ENCODE results near the gene MICU2. TPM values are rescaled to one million over a fixed set of nuclear protein-coding genes. Genes with fewer than 3 reads are reported as not detected.
A peak's percentile ranks its signal among the peaks of the same experiment; 100 is the strongest.

Gene MICU2
- total and polyA plus RNA-seq, 2 of the 13 experiments (the other 11 are each of a cell fraction or from before 2014, with no cell fraction given) = 31.7 to 42.4 TPM

DNA sequence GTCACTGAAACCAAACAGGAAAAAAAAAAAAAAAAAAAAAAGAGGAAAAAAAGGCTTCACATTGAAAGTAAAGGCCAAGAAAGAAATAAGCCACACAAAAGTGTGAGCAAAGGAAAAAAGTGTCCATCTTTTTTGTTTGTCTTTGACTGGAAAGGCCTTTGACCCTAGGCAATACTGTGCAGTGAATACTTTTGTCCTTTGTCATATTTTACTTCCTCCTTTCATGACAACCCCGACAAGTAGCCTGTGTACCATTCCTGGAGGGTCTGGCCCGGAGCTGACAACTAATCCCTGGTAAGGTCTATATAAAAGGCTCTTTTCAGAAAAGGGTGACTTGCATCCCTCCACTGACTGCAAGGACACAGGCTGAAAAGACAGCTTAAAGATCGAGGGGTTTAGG lies 12.9 kb upstream of the MICU2 start:
- 0% methylated on average over 3 of the region's 3 CpGs for WGBS (ENCODE audit: low lambda C conversion rate)
- in situ Hi-C loops (cut with HindIII; ENCODE audit: extremely low pct_ligation_motif_present, low pct_unique_long_range_greater_than_20kb) = loop anchor here (25.0 kb wide), 1 partner anchor 1170 kb away; no protein-coding TSS in a partner anchor
- peak overlapping the region; percentile 9 for H2AFZ ChIP-seq (ENCODE audit: low read length)
- 0 out of 2 replicates have a peak overlapping the region, but pooled peaks have one; percentile 24 for H3K9ac ChIP-seq (ENCODE audit: insufficient read depth, low read depth, low read length)
- H3K27me3 ChIP-seq (ENCODE audit: control insufficient read depth in 1 of 2, insufficient read depth in 2 of 2, low read length in 2 of 2) = no peaks in the 10 kb centered on the region
- CTCF ChIA-PET (ENCODE audit: low intra/inter-chr PET ratio, low total read pairs) = no interaction called here
- DNase-seq (ENCODE audit: low spot score) (peak; percentile 90), FAIRE-seq (peak; percentile 90), ATAC-seq (peak; percentile 99)
- peaks cover 50% of the 10 kb centered on the region for H3K4me1 ChIP-seq (ENCODE audit: insufficient read depth, low read length)
- H3K9me3 ChIP-seq (ENCODE audit: low read length) = no peaks in the 10 kb centered on the region
- H4K20me1 ChIP-seq (ENCODE audit: insufficient read depth, low read length) = no peaks in the 10 kb centered on the region
- H3K4me2 ChIP-seq (ENCODE audit: low read depth, low read length) = peak overlapping the region; percentile 68
- POLR2A ChIA-PET = interaction anchor here (1.0 to 4.9 kb wide), 3 partner anchors 13 to 1178 kb away, joined by 4 to 43 read pairs (median 4); partner anchors contain the start of gene MICU2
- no TSS peak for BruUV-seq (replicated peaks)
- intact Hi-C loops (cut with micrococcal nuclease; ENCODE audit: unreplicated experiment) = loop anchor here (2.0 kb wide), 1 partner anchor 14 kb away; no protein-coding TSS in a partner anchor
- H3K4me3 ChIP-seq (replicated peaks in 1 of 3; ENCODE audit: insufficient read depth in 1 of 3, low read depth in 2 of 3, low read length in 3 of 3) = peak overlapping the region in 2 of 3 experiments; percentile 45 to 46; a peak in 3 of 6 replicates
- H3K27ac ChIP-seq (ENCODE audit: extremely low read length, insufficient read depth, low read length) = peak overlapping the region; percentile 49
- no peaks in the 10 kb centered on the region for H3K36me3 ChIP-seq (replicated peaks in 1 of 2; ENCODE audit: control insufficient read depth in 1 of 2, insufficient read depth in 2 of 2, low read length in 2 of 2)
- no peaks in the 10 kb centered on the region for H3K79me2 ChIP-seq (ENCODE audit: insufficient read depth, low read length)
- TF ChIP-seq HNRNPUL1 (IDR thresholded peaks at IDR 0.05; ENCODE audit: low read depth, low read length) (no peak), ZNF792 (CRISPR knock-in tag; IDR thresholded peaks at IDR 0.05) (0 out of 2 replicates have a peak, but pooled peaks have one; percentile 18), ZMYM2 (CRISPR knock-in tag; IDR thresholded peaks at IDR 0.05) (no peak), ELF1 (CRISPR knock-in tag; IDR thresholded peaks at IDR 0.05) (0 out of 2 replicates have a peak, but pooled peaks have one; percentile 15), ZNF891 (CRISPR knock-in tag; IDR thresholded peaks at IDR 0.05) (no peak), ZNF501 (CRISPR knock-in tag; IDR thresholded peaks at IDR 0.05) (no peak), FIP1L1 (IDR thresholded peaks at IDR 0.05; ENCODE audit: borderline replicate concordance, insufficient read depth, low read depth, low read length) (no peak), PHF21A (CRISPR knock-in tag; IDR thresholded peaks at IDR 0.05) (0 out of 2 replicates have a peak, but pooled peaks have one; percentile 19), POLR2A (IDR thresholded peaks at IDR 0.05; ENCODE audit: insufficient read depth in 1 of 2, low read depth in 2 of 2, low read length in 2 of 2) (peak in 1 of 2 experiments; percentile 23; a peak in 1 of 4 replicates)
- TF ChIP-seq, protein P1, sequence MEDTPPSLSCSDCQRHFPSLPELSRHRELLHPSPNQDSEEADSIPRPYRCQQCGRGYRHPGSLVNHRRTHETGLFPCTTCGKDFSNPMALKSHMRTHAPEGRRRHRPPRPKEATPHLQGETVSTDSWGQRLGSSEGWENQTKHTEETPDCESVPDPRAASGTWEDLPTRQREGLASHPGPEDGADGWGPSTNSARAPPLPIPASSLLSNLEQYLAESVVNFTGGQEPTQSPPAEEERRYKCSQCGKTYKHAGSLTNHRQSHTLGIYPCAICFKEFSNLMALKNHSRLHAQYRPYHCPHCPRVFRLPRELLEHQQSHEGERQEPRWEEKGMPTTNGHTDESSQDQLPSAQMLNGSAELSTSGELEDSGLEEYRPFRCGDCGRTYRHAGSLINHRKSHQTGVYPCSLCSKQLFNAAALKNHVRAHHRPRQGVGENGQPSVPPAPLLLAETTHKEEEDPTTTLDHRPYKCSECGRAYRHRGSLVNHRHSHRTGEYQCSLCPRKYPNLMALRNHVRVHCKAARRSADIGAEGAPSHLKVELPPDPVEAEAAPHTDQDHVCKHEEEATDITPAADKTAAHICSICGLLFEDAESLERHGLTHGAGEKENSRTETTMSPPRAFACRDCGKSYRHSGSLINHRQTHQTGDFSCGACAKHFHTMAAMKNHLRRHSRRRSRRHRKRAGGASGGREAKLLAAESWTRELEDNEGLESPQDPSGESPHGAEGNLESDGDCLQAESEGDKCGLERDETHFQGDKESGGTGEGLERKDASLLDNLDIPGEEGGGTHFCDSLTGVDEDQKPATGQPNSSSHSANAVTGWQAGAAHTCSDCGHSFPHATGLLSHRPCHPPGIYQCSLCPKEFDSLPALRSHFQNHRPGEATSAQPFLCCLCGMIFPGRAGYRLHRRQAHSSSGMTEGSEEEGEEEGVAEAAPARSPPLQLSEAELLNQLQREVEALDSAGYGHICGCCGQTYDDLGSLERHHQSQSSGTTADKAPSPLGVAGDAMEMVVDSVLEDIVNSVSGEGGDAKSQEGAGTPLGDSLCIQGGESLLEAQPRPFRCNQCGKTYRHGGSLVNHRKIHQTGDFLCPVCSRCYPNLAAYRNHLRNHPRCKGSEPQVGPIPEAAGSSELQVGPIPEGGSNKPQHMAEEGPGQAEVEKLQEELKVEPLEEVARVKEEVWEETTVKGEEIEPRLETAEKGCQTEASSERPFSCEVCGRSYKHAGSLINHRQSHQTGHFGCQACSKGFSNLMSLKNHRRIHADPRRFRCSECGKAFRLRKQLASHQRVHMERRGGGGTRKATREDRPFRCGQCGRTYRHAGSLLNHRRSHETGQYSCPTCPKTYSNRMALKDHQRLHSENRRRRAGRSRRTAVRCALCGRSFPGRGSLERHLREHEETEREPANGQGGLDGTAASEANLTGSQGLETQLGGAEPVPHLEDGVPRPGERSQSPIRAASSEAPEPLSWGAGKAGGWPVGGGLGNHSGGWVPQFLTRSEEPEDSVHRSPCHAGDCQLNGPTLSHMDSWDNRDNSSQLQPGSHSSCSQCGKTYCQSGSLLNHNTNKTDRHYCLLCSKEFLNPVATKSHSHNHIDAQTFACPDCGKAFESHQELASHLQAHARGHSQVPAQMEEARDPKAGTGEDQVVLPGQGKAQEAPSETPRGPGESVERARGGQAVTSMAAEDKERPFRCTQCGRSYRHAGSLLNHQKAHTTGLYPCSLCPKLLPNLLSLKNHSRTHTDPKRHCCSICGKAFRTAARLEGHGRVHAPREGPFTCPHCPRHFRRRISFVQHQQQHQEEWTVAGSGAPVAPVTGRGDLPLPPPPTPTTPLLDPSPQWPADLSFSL (CRISPR knock-in tag; IDR thresholded peaks at IDR 0.05) = peak; percentile 39; the same call in 1 of the 2 replicates
- TF ChIP-seq, protein P2, sequence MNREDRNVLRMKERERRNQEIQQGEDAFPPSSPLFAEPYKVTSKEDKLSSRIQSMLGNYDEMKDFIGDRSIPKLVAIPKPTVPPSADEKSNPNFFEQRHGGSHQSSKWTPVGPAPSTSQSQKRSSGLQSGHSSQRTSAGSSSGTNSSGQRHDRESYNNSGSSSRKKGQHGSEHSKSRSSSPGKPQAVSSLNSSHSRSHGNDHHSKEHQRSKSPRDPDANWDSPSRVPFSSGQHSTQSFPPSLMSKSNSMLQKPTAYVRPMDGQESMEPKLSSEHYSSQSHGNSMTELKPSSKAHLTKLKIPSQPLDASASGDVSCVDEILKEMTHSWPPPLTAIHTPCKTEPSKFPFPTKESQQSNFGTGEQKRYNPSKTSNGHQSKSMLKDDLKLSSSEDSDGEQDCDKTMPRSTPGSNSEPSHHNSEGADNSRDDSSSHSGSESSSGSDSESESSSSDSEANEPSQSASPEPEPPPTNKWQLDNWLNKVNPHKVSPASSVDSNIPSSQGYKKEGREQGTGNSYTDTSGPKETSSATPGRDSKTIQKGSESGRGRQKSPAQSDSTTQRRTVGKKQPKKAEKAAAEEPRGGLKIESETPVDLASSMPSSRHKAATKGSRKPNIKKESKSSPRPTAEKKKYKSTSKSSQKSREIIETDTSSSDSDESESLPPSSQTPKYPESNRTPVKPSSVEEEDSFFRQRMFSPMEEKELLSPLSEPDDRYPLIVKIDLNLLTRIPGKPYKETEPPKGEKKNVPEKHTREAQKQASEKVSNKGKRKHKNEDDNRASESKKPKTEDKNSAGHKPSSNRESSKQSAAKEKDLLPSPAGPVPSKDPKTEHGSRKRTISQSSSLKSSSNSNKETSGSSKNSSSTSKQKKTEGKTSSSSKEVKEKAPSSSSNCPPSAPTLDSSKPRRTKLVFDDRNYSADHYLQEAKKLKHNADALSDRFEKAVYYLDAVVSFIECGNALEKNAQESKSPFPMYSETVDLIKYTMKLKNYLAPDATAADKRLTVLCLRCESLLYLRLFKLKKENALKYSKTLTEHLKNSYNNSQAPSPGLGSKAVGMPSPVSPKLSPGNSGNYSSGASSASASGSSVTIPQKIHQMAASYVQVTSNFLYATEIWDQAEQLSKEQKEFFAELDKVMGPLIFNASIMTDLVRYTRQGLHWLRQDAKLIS (CRISPR knock-in tag; IDR thresholded peaks at IDR 0.05) = no peak
- TF ChIP-seq, protein P3, sequence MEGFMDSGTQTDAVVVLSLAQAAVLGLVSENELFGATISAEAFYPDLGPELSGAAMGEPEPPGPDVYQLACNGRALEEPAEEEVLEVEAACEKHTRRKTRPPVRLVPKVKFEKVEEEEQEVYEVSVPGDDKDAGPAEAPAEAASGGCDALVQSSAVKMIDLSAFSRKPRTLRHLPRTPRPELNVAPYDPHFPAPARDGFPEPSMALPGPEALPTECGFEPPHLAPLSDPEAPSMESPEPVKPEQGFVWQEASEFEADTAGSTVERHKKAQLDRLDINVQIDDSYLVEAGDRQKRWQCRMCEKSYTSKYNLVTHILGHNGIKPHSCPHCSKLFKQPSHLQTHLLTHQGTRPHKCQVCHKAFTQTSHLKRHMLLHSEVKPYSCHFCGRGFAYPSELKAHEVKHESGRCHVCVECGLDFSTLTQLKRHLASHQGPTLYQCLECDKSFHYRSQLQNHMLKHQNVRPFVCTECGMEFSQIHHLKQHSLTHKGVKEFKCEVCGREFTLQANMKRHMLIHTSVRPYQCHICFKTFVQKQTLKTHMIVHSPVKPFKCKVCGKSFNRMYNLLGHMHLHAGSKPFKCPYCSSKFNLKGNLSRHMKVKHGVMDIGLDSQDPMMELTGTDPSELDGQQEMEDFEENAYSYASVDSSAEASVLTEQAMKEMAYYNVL (CRISPR knock-in tag; IDR thresholded peaks at IDR 0.05; ENCODE audit: borderline replicate concordance) = 0 out of 2 replicates have a peak, but pooled peaks have one; percentile 48

Data from HepG2 (cell line).